ENCODE measurements around the gene ZNF428.
A peak's percentile ranks its signal among the peaks of the same experiment; 100 is the strongest.
"Not testable (repeated sequence)": the region's sequence is repeated elsewhere in the genome, so short reads cannot be mapped to it uniquely, and the experiment has no call there.

Gene ZNF428

DNA sequence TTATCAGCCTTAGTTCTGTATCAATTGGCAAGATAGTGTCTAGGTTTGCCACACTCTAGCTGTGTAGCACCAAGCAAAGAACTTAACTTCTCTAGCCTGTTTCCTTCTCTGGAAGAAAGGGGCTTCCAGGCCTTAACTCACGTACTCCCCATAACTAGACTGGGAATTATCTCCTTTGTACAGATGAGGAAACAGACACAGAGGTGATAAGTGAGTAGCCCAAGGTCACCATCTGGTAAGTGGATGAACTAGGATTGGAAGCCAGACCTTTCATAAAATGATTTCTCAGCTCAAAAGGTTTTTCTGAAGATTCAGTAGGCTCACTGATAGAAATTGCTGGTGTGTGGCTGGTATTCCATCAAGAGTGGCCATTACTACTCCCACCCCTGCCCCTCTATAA, 3.1 kb downstream of the ZNF428 start:
- DNase-seq, result no peak

DNA sequence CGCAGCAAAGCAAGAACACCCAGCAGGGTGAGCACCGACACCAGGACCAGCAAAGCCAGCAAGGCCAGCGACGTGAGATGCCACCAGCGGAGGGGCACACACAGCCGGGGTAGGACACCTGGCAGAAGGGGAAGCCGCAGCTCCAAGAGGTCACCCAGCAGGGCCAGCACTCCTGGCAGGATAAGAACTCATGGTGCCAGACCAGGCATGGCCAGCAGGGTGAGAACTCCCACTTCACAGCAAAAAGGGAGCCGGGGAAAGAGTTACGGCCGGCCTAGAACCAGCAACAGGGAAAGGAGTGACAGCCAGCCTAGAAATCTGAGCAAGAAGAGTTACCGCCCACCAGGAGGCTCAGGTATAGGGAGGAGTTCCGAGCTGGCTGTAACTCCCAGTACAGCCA, 7.1 kb downstream of the ZNF428 start:
- no peak for DNase-seq

DNA sequence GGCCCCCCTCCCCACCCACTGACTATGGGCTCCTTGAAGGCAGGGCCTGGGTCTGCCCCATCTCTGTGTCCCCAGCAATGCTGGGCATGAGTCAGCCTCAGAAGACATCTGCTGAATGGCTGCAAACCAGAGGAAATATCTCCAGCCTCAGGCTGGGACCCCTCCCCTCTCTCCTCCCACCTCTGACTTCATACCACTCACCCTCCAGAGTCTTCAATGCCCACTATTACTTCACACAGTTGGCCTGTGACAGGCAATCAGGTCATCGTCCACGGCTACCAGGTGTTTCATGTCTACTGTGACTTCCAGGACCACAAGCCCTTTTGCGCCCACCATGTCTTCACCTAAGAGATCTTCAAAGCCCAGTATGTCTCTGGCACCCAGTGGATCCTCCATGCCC, 7.6 kb downstream of the ZNF428 start, which contains the start of gene SRRM5:
Gene SRRM5, plus strand, starts transcription at position 301 of the 400 bp plus-strand sequence. Its CDS starts 34 bp downstream, at position 335.
- no peak for DNase-seq

- no peak for DNase-seq
Measured at GRCh38 chr19:43610493-43610892, 8.9 kb downstream of the ZNF428 start.

- no peak for DNase-seq
Measured at GRCh38 chr19:43609872-43610271, 9.6 kb downstream of the ZNF428 start.

- DNase-seq, result no peak
Measured at GRCh38 chr19:43607238-43608205, 11.9 kb downstream of the ZNF428 start.

DNA sequence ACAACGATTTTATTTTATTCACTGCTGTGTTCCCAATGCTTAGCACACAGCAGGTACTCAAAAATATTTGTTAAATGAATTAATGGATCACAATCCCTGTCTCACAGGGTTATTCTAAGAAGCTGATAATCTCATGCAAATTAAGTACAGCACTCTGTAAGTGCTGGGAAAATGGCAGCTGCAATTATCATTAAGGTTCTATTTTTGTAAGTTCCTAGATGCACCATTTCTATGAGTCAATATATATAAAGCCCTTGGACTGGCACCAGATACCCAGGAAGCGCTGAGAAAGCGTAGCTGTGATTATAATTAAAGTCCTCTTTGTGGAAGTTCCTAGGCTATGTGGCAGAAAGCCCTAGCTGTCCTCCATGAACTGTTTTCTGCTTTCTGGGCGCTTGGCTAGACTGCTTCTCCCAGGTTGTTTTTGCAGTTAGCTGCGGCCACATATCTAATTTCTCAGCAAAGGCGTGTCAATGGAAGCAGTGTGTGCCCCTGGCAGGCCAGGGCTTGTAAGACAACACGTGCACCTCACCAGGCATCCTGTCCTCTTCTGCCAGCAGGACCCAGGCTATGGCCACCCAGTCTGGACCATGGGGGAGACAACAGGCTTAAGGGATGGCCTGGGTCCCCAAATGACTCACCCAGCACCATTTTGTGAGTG, 12.7 kb downstream of the ZNF428 start:
- DNase-seq, result no peak

DNA sequence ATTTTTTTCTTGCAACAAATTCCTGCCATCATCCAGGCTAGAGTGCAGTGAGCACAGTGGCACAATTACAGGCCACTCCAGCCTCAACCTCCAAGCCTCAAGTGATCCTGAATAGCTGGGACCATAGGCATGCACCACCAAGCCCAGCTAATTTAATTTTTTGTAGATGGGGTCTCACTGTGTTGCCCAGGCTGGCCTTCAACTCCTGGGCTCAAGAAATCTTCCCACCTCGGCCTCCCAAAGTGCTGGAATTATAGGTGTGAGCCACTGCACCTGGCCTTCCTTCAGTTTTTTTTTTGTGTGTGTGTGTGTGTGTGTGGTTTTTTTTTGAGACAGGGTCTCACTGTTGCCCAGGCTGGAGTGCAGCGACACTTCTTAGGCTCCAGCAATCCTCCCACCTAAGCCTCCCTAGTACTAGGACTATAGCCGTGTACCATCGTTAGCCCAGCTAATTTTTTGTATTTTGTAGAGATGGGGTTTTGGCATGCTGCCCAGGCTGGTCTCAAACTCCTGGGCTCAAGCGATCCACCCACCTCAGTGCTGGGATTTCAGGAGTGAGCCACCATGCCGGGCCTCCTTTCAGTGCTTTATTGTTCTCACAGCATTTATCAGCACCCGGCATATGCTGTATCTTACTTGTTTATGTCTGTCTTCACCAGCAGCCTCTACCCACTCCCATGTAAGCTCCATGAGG, 13.4 kb downstream of the ZNF428 start:
- DNase-seq, result no peak

DNA sequence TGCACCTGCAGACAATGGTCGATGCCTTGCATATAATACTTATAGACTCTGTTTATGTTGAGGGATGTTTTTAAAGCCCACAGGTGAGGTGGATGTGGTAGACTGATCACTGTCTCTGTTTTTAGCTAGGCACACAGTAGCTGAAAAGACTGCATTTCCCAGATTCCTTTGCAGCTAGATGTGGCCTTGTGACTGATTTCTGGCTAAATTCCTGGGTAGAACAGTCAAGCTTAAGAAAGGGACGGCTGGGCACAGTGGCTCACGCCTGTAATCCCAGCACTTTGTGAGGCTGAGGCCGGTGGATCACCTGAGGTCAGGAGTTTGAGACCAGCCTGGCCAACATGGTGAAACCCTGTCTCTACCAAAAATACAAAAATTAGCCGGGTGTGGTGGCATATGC, 19.1 kb downstream of the ZNF428 start:
- DNase-seq, result not testable (repeated sequence)

DNA sequence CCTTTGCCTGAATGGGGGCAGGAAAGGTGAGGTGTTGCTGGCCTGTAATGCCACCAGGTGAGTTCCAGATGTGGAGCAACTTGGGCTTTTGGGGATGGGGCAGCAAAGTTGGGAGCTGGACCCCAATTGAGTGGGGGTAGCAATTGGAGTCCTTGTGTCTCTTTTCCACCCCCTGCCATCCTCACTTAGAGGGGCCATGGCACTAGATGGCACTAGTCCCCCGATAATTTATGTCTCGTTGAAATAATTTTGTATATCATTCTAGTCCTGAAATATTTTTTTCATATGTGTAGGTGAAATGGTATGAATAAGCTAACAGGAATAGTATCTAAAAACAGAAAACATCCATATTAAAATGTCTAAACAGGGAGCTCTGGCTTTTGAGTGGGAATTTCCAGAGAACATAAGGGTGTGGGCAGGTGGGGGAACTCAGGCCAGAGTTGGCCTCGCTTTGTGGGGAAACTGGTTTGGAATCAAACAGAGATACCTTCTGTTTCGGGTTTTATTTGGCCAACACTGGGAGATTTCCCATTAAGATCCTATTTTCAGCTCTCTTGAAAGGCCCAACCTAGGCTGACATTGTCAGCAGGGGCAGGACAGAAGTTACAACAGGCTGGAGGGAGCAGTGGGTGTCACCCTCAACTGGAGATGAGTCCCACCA, 19.7 kb downstream of the ZNF428 start:
- DNase-seq, result no peak

DNA sequence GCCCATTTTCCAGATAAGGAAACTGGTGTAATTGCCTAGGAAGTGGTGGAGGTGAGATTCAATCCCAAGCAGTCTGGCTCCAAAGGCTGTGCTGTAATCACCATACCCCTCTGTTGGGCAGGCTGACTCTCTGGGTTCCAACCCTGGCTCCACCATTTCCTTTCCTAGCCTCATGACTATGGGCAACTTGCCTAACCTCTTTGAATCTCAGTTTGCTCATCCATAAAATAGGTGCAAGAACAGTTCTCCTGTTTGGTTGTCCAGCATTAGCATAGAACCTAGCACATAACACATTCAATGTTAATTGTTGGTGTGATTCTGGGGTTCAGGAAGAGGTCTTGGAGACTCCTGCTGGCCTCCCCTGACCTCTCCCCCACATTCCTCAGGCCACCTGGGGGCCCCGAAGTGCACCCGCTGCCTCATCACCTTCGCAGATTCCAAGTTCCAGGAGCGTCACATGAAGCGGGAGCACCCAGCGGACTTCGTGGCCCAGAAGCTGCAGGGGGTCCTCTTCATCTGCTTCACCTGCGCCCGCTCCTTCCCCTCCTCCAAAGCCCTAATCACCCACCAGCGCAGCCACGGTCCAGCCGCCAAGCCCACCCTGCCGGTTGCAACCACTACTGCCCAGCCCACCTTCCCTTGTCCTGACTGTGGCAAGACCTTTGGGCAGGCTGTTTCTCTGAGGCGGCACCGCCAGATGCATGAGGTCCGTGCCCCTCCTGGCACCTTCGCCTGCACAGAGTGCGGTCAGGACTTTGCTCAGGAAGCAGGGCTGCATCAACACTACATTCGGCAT, 20.8 kb downstream of the ZNF428 start:
- no peak for DNase-seq

DNA sequence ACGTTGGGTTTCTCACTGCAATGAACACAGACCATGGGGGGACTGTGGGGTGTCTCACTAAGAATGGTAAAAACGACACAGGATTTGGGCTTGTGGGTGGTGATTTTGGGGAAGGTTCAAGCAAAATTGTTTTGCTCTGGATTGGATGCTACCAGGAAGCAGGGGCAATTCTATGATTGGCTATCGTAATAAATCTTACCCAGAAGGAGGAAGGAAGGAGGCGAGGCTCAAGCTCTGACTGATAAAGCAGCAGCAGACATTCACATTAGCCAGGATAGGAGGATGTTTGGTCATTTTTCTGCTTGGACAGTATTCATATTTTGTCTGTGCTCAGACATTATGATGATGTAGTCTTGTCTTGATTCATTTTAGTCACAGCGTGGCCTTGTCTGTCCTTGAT, 21.6 kb downstream of the ZNF428 start:
- no peak for DNase-seq

- no peak for DNase-seq
Measured at GRCh38 chr19:43596842-43597461, 22.5 kb downstream of the ZNF428 start.

GRCh38 chr19:43595999-43596841, 23.2 kb downstream of the ZNF428 start, which contains the start of the genes IRGQ and ZNF576:
TSS of gene IRGQ (minus strand) at chr19:43596134. CDS start at chr19:43595338, 796 bp downstream.
TSS of gene ZNF576 (plus strand) at chr19:43596595. CDS start at chr19:43597109, 514 bp downstream.
- DNase-seq, result peak; percentile 98

GRCh38 chr19:43595605-43595998, 23.8 kb downstream of the ZNF428 start:
- no peak for DNase-seq

GRCh38 chr19:43594710-43595604, 24.5 kb downstream of the ZNF428 start:
- DNase-seq, result peak; percentile 64

DNA sequence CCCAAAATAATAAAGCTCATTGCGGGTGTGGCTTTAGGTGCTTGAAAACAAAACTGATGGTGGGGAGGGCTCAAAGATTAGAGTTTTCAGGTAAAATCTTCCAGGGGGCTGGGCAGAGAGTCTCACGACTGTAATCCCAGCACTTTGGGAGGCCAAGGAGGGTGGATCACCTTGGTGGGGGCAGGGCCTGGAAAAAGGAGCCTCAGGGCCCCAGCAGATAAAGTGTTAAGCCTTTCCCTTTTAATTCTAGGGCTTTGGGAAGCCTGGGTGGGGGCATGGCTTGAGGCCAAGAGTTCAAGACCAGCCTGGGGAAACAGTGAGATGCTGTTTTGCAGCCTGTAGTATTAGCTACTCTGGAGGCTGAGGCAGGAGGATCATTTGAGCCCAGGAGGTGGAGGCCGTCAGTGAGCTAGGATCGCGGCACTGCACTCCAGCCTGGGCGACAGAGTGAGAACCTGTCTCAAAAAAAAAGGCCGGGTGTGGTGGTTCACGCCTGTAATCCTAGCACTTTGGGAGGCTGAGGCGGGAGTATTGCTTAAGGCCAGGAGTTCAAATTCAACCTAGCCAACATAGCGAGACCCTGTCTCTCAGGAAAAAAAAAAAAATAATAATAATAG, 25.2 kb downstream of the ZNF428 start:
- no peak for DNase-seq

DNA sequence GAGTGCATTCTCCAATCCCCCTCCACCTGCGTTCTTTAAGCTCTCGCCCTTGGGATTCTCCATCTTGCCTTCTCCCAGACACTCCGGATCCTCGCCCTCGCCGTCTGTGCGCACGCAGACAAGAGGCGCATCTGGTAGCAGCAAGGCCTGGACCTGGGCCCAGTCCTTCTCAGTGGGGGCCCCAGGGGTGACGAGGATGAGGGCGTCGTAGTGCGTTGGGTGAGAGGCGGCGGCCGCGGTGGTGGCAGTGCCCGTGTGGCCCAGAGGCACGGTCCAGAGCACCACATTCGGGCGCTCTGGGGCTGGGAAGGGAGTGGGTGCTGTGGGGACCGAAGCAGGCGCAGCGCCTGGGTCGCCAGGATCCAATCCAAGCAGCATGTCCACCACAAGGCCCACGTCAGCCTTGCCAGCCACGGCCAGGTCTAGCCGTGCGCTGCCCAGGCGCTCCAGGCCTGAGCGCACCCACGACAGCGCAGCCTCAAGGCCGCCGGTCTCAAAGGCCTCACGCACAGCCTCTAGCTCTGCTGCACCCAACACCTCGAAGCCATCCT, 26.6 kb downstream of the ZNF428 start:
- no peak for DNase-seq

Measured in NCI-H2107 (cell line).